ENCODE data around the gene MT1B. TPM values are rescaled to one million over a fixed set of nuclear protein-coding genes. Genes with fewer than 3 reads are reported as not detected.

Gene MT1B
- total RNA-seq, 1 donor from 2014 or later = not detected

DNA sequence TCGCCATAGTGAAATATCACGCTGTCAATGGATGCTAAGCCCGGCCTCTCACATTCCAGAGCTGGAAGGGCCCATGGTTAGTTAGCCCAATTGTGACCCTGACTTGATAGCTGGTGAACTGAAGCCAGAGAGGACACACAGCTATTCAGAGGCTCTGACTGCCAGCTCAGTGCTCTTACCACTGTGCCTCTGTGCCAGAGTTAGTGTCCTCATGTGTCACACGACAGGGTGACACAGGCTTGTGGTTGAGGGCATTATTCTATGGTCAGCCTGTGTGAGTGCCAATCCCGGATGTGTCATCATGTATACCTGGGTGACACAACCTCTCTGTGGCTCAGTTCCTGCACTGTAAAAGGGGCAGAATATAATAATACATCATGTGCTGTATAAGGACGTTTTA is 28.1 kb downstream of the MT1B start:
- intact Hi-C loops (cut with DNase I) = no loop called here
- H3K4me1 ChIP-seq = peaks cover 30% of the 10 kb centered on the region

DNA sequence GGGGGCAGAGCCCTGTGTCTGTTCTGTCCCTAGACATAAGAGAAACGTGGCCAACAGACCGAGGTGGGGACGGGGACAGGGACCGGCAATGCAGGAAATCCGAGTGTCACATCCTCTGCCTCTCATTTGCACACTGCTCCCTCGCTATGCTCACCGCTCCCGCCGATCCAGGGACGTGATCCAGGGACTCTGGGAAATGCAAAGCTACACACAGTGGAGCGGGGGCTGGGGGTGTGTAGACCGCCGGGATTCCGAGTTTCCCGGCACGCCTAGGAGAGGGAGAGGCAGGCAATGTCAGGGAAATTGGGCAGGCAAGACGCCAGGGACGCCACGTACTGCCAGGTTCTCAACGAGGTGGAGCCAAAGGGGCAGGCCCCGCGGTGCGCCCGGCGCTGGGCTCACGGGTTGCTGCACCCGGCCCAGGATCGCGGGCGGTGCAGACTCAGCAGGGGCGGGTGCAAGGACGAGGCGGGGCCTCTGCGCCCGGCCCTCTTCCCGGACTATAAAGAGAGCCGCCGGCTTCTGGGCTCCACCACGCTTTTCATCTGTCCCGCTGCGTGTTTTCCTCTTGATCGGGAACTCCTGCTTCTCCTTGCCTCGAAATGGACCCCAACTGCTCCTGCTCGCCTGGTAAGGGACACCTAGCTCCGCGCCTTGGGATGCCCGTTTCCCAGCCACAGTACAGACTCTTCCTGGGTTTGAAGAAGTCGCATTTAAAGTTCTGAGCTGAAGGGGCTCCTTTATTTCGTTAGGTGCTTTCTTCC is 30.4 kb downstream of the MT1B start, which contains the start of gene MT1X:
TSS of gene MT1X (plus strand) at position 532 of the 764 bp plus-strand sequence. CDS start at position 603, 71 bp downstream.
- Histone ChIP-seq H3K4me3 (peak within 1 kb of the TSS; percentile 68), H3K4me1 (peaks cover 22% of the 10 kb centered on the region), H3K9me3 (no peaks in the 10 kb centered on the region), H3K27me3 (ENCODE audit: low read depth) (peaks cover 2% of the 10 kb centered on the region), H3K27ac (peak within 1 kb of the TSS; percentile 84), H3K36me3 (no peaks in the 10 kb centered on the region)
- intact Hi-C loops (cut with DNase I) = no loop called here
- peak; percentile 7 for TF ChIP-seq CTCF (IDR thresholded peaks at IDR 0.05)
- ATAC-seq = peak; percentile 99
- peak; percentile 94 for DNase-seq

More for the DNA sequence above, 28.1 kb downstream of the MT1B start:
- H3K9me3 ChIP-seq = no peaks in the 10 kb centered on the region
- no peaks in the 10 kb centered on the region for H3K36me3 ChIP-seq
- no peak for DNase-seq
- H3K4me3 ChIP-seq = no peak overlapping the region
- no peak for ATAC-seq
- H3K27ac ChIP-seq = no peak overlapping the region
- H3K27me3 ChIP-seq (ENCODE audit: low read depth) = peaks cover 25% of the 10 kb centered on the region
- no peak for TF ChIP-seq CTCF (IDR thresholded peaks at IDR 0.05)

DNA sequence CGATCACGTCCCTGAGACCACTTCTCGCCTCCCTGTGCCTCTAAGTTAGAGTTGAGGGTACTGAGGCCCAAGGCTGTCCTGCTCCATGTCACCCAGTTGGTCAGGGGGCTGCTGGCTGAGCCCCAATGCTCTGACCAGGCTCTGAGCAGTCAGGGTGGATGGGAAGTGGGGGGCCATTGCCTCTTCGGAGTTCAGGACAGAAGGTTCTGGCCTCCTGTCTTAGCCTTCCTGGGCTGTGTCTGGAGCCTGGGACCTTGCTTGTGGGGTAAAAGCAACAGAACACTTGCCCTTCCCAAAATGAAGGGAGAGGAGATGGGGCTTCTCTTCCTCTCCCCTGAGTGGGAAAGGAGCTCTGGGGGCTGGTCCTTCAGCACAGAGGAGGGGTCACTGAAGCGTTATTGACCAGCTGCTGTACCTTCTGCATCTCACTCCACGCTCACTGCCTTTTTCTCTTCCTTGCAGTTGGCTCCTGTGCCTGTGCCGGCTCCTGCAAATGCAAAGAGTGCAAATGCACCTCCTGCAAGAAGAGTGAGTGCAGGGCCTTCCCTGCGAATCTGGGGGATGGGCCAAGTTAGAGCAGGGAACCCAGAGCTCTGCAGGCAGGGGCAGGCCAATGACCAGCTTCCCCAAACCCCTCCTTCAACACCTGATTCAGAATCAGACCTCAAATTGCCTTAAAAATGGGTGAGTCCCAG is 31.2 kb downstream of the MT1B start:
- TF ChIP-seq CTCF (IDR thresholded peaks at IDR 0.05) = no peak
- Histone ChIP-seq H3K4me1 (peaks cover 22% of the 10 kb centered on the region), H3K27me3 (ENCODE audit: low read depth) (no peaks in the 10 kb centered on the region), H3K4me3 (peak overlapping the region; percentile 68), H3K27ac (peak overlapping the region; percentile 84), H3K9me3 (no peaks in the 10 kb centered on the region), H3K36me3 (no peaks in the 10 kb centered on the region)
- intact Hi-C loops (cut with DNase I) = no loop called here
- peak; percentile 6 to 10 for ATAC-seq
- no peak for DNase-seq

- no peak for TF ChIP-seq CTCF (IDR thresholded peaks at IDR 0.05)
- H3K4me3 ChIP-seq = peak overlapping the region; percentile 68
- peak overlapping the region; percentile 84 for H3K27ac ChIP-seq
- ATAC-seq (no peak), DNase-seq (no peak)
- intact Hi-C loops (cut with DNase I) = no loop called here
- H3K9me3 ChIP-seq = no peaks in the 10 kb centered on the region
- no peaks in the 10 kb centered on the region for H3K36me3 ChIP-seq
- H3K27me3 ChIP-seq (ENCODE audit: low read depth) = no peaks in the 10 kb centered on the region
- H3K4me1 ChIP-seq = peaks cover 22% of the 10 kb centered on the region
Observed at GRCh38 chr16:56683424-56684172, 31.9 kb downstream of the MT1B start.

GRCh38 chr16:56684256-56684925 is 32.7 kb downstream of the MT1B start:
- DNase-seq (no peak), ATAC-seq (no peak)
- no peaks in the 10 kb centered on the region for H3K36me3 ChIP-seq
- H3K9me3 ChIP-seq = no peaks in the 10 kb centered on the region
- peaks cover 22% of the 10 kb centered on the region for H3K4me1 ChIP-seq
- intact Hi-C loops (cut with DNase I) = no loop called here
- no peaks in the 10 kb centered on the region for H3K27me3 ChIP-seq (ENCODE audit: low read depth)
- H3K4me3 ChIP-seq = peak overlapping the region; percentile 68
- peak overlapping the region; percentile 84 for H3K27ac ChIP-seq
- TF ChIP-seq CTCF (IDR thresholded peaks at IDR 0.05) = no peak

Measured in lower lobe of right lung (tissue), 2 donors.